Memory B cell (primary cell): ENCODE results near the gene EFNB1.

Source experiments
- ATAC-seq: fragments of 150-1000 bp; cut with Tn5 transposase; 2 replicates; pipeline ENCODE4 v1.10.0; 2021; ENCODE audit warnings: low read depth, mild to moderate bottlenecking, moderate library complexity
- DNase-seq, 2 donors: peaks; one replicate each; pipeline ENCODE4 v3.0.0; 2022; ENCODE audit warnings: low spot score in 2 of 2
- H3K27ac Mint-ChIP-seq: one replicate; pipeline ENCODE4 v1.8.0; 2022; ENCODE audit warnings: mild to moderate bottlenecking, moderate library complexity, mixed read lengths
- H3K27me3 Mint-ChIP-seq: one replicate; pipeline ENCODE4 v1.8.0; 2022; ENCODE audit warnings: mixed read lengths
- H3K36me3 Mint-ChIP-seq: one replicate; pipeline ENCODE4 v1.8.0; 2022; ENCODE audit warnings: mild to moderate bottlenecking, mixed read lengths
- H3K4me1 Mint-ChIP-seq: one replicate; pipeline ENCODE4 v1.8.0; 2022; ENCODE audit warnings: mixed read lengths
- H3K4me3 Mint-ChIP-seq: one replicate; pipeline ENCODE4 v1.8.0; 2022; ENCODE audit warnings: mild to moderate bottlenecking, moderate library complexity, mixed read lengths
- H3K9me3 Mint-ChIP-seq: one replicate; pipeline ENCODE4 v1.8.0; 2022; ENCODE audit warnings: mixed read lengths

The EFNB1 gene

DNA sequence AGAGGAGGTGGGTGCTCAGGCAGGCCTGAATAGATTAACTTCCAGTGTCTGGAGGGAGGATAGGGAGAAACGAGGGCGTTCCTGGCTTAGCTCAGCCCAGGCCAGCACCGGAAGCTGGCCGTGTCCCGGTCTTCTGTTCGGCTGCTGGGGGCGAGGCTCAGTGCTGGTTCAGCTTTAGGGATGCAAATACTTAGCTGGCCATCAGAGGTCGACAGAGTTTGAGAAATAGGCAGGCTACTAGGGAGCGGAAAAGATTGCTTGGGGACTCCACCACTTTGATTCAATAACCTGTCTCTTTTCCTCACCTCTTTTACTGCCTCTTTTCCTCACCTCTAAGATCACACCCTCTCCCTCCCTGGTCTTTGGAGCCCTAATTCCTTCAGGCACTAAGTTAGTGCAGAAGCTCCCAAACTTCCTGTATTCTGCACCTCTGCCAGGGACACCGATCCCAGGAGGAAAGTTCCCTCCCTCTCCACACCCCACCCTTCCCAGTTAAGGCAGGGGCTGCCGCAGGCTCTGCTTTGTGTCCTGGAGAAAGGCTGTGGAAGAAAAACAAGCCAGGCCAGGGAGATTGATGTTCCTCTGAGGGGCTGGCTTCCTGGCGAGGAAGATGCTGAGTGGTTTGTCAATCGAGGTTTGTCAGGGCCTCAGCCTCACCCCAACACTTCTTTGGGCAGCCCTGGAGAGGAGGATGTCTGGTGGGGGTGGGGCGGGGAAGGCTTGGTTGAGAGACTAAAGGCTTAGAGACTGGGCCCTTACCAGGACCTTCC, 6.0 kb upstream of the EFNB1 start:
- DNase-seq = no peak

DNA sequence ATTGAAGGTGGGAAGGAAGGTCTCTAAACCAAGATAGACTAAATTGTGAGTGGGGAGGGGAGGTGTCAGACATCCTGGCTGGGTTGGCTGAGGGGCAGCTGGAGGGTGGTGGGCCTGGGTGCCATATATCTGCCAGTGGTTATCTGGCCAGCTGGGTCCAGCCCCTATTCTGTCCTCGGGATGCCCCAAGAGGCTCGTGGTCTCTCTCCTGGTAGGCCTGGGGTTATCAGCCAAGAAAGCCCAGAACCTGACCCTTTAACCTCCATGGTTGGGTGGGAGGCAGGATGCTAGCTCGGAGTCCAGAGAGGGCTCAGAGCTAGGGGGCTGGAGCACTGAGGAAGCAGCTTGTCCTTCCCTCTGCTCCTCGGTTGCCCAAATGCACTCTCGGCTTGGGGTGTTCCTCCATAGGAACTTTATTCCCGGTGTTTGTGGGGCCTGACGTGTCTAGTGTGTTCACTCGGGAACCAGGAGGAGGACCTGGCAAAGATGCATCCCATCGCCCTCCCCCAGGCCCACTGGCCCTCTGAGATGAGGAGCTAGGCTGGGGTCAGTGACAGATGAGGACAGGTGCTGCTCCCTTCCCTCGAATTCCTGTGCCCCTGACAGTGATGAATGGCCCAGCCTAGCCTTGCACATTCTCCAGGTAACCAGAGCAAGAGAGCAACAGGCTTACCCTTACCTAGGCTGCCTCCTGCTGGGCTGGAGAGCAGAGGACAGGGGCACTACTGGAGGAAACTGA, 5.2 kb upstream of the EFNB1 start:
- no peaks in the 10 kb centered on the region for H3K9me3 Mint-ChIP-seq
- H3K4me3 Mint-ChIP-seq = no peak overlapping the region
- H3K27me3 Mint-ChIP-seq = no peaks in the 10 kb centered on the region
- peaks cover 9% of the 10 kb centered on the region for H3K4me1 Mint-ChIP-seq
- H3K27ac Mint-ChIP-seq = no peak overlapping the region
- no peak for DNase-seq
- H3K36me3 Mint-ChIP-seq = no peaks in the 10 kb centered on the region
- ATAC-seq = no peak

More for the DNA sequence above, 6.0 kb upstream of the EFNB1 start:
- ATAC-seq = peak; percentile 34
- peaks cover 5% of the 10 kb centered on the region for H3K4me1 Mint-ChIP-seq
- H3K4me3 Mint-ChIP-seq = no peak overlapping the region
- no peaks in the 10 kb centered on the region for H3K27me3 Mint-ChIP-seq
- no peaks in the 10 kb centered on the region for H3K9me3 Mint-ChIP-seq
- H3K36me3 Mint-ChIP-seq = no peaks in the 10 kb centered on the region
- no peak overlapping the region for H3K27ac Mint-ChIP-seq

GRCh38 chrX:68824152-68824433, 4.7 kb upstream of the EFNB1 start:
- Mint-ChIP-seq H3K9me3 (no peaks in the 10 kb centered on the region), H3K4me3 (no peak overlapping the region), H3K4me1 (peaks cover 12% of the 10 kb centered on the region), H3K27ac (no peak overlapping the region), H3K27me3 (no peaks in the 10 kb centered on the region), H3K36me3 (no peaks in the 10 kb centered on the region)
- no peak for DNase-seq
- ATAC-seq = no peak

DNA sequence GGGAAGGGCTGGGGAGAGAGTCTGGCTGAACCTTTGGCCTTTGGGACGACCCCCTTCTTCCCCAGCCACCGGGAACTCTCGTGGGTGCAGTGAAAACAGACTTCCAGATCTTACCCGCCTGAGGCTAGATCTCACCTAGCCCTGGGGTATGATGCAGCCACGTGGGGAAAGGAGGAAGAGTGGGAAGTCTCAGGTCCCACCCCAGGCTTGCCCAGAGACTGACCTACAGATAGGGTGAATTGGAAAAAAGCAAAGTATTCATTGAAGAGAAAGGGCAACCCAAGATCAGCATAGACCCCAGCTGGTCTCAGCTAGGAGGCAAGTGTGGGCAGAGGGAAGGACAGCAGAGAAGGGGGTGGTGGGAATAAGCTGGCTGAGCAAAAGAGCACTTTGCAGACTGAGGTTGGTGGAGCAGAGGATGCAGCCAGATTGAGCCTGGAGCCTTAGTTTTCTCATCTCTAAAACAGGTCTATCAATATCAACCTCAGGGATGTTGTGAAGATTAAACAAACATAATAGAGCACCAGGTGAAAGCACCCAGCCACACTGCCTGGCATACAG, 4.2 kb upstream of the EFNB1 start:
- H3K36me3 Mint-ChIP-seq = no peaks in the 10 kb centered on the region
- ATAC-seq (no peak), DNase-seq (no peak)
- no peaks in the 10 kb centered on the region for H3K27me3 Mint-ChIP-seq
- H3K27ac Mint-ChIP-seq = no peak overlapping the region
- no peaks in the 10 kb centered on the region for H3K9me3 Mint-ChIP-seq
- no peak overlapping the region for H3K4me3 Mint-ChIP-seq
- H3K4me1 Mint-ChIP-seq = peaks cover 12% of the 10 kb centered on the region

DNA sequence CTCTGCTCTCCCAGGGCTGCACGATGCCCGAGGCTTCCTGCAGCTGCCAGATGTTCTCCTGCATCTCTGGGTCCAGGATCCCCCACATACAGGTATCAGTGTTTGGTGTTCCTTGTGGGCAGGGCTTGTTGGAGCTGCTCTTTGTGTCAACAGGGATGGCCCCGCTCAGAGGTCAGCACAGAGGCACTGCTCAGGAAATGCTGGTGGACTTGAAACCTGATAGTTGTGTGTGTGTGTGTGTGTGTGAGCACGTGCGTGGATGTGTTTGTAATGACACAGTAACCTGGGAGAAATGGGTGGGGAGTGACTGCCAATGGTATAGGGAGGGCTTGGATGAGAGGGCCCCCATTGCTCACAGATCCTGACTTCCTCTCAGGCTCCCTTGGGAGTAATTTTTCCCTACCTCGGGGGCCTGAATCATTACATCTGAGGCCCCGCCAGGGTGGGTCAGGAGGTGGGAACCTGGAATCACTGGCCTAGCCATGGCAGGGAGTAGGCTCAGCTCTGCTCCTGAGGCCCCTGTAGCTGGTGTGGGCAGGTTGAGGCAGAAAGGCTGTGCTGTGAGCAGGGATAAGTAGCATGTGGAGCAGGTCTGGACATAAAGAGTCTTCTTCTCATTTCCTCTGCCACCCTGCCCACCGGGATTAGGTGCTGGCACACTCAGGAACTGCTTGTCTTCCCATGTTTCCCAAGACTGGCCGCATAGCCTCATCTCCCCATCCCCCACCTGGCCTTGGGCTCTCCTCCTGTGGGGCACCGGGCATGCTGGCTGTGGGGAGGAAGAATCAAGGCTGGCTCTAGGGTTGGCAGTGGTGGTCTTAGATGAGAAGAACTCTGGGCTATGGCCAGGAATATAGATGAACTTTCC, 2.5 kb upstream of the EFNB1 start:
- ATAC-seq = no peak
- H3K36me3 Mint-ChIP-seq = no peaks in the 10 kb centered on the region
- peaks cover 18% of the 10 kb centered on the region for H3K4me1 Mint-ChIP-seq
- no peak for DNase-seq
- peak overlapping the region; percentile 21 for H3K4me3 Mint-ChIP-seq
- no peaks in the 10 kb centered on the region for H3K9me3 Mint-ChIP-seq
- H3K27me3 Mint-ChIP-seq = no peaks in the 10 kb centered on the region
- no peak overlapping the region for H3K27ac Mint-ChIP-seq

DNA sequence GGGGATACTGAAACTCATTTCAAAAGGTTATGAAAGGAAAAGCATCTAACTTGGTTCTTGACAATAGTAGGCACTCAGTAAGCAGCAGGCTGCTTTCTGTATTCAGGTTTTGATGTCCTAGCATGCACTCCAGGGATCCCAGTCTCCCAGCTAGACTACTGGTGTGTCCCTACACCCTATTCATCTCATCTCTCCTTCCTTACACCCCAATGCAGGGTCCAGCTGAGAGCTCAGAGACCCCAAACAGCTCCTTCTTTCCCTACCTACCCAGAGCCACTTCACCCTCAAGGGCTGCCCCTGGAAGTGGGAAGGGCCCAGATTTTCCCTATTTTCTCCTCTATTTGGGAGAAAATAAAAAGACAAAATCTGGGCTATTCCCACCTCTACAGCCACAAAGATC, 1.6 kb upstream of the EFNB1 start:
- no peak for DNase-seq

DNA sequence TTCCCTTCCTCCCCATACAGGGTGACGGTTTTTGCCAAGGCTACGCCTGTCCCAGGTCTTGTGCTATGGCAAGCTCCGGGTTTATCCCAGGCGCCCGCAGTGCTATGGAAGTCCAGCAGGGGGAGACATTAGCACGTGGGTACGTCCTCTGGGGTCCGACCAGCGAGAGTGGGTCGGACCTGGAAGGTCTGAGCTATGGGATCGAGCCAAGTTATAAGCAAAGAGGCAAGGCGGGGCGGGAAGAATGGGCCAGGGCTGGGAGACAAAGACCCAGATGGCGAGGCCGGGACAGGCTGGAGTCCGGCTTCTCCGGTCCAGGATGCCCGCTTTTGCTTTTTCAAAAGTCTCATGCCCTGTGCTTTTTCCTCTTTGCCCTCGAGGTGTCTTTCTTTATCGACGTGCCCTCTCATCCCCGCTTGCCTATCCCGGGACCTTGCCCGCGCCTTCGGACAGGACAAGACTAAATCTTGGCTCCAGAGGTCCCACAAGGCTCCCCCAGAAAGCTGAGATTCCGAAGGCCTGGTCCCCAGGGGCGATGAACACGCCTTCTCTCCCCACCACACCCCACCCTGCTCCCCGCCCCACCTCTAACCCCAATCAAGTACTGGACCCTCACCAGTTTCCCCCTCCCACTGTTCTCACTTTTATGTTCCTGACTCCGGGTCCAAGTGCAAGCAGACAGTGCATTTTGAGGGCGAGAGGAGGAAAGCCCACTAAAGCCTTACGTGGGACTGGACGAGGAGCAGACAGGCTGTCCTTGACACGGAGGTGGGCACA, 785 bp upstream of the EFNB1 start:
- Mint-ChIP-seq H3K9me3 (no peaks in the 10 kb centered on the region), H3K27ac (peak overlapping the region; percentile 78), H3K4me3 (peak overlapping the region; percentile 95), H3K36me3 (no peaks in the 10 kb centered on the region), H3K27me3 (no peaks in the 10 kb centered on the region), H3K4me1 (peaks cover 22% of the 10 kb centered on the region)
- ATAC-seq (peak; percentile 41), DNase-seq (peak; percentile 69 to 77)

More for the DNA sequence above, 1.6 kb upstream of the EFNB1 start:
- H3K27me3 Mint-ChIP-seq = no peaks in the 10 kb centered on the region
- peak overlapping the region; percentile 95 for H3K4me3 Mint-ChIP-seq
- no peak overlapping the region for H3K27ac Mint-ChIP-seq
- H3K9me3 Mint-ChIP-seq = no peaks in the 10 kb centered on the region
- H3K4me1 Mint-ChIP-seq = peaks cover 24% of the 10 kb centered on the region
- ATAC-seq = no peak
- no peaks in the 10 kb centered on the region for H3K36me3 Mint-ChIP-seq

DNA sequence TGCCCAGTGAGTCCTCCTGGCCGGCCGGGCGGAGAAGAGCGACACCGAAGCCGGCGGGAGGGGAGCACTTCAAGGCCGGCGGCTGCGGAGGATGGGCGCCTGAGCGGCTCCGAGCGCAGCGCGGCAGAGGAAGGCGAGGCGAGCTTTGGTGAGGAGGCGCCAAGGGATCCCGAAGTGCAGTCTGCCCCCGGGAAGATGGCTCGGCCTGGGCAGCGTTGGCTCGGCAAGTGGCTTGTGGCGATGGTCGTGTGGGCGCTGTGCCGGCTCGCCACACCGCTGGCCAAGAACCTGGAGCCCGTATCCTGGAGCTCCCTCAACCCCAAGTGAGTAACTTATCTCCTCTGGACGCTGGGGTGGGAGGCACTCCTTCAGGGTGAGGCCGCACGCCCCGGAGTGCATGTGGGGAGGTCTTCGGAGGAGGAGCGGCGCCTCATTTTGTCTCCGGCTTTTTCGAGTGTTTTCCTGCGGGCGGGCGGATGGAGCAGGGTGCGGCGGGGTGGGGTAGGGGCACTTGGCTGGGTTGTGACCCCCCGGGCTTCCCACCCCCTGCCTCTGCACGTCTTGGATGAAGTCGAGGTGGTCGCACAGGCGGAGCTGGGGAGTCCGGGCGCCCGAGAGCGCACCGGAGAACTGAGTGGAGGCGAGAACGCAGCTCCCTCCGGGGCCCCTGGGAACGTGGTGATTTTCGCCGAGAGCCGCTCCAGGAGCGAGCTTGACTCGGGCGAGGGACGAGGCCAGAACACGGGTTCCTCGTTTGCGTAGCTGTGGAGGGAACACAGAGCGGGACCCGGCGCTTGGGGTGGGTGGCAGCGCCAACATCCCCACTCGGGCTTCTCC, 979 bp downstream of the EFNB1 start:
- DNase-seq = peak in 1 of 2 donors; percentile 15
- ATAC-seq = no peak
- H3K27ac Mint-ChIP-seq = no peak overlapping the region
- H3K27me3 Mint-ChIP-seq = no peaks in the 10 kb centered on the region
- peak overlapping the region; percentile 95 for H3K4me3 Mint-ChIP-seq
- H3K4me1 Mint-ChIP-seq = peaks cover 22% of the 10 kb centered on the region
- no peaks in the 10 kb centered on the region for H3K9me3 Mint-ChIP-seq
- H3K36me3 Mint-ChIP-seq = no peaks in the 10 kb centered on the region

- H3K27me3 Mint-ChIP-seq = no peaks in the 10 kb centered on the region
- DNase-seq = no peak
- peak overlapping the region; percentile 95 for H3K4me3 Mint-ChIP-seq
- H3K36me3 Mint-ChIP-seq = no peaks in the 10 kb centered on the region
- H3K4me1 Mint-ChIP-seq = peaks cover 22% of the 10 kb centered on the region
- H3K9me3 Mint-ChIP-seq = no peaks in the 10 kb centered on the region
- ATAC-seq = no peak
- no peak overlapping the region for H3K27ac Mint-ChIP-seq
Observed at GRCh38 chrX:68830419-68831404, 1.9 kb downstream of the EFNB1 start.

DNA sequence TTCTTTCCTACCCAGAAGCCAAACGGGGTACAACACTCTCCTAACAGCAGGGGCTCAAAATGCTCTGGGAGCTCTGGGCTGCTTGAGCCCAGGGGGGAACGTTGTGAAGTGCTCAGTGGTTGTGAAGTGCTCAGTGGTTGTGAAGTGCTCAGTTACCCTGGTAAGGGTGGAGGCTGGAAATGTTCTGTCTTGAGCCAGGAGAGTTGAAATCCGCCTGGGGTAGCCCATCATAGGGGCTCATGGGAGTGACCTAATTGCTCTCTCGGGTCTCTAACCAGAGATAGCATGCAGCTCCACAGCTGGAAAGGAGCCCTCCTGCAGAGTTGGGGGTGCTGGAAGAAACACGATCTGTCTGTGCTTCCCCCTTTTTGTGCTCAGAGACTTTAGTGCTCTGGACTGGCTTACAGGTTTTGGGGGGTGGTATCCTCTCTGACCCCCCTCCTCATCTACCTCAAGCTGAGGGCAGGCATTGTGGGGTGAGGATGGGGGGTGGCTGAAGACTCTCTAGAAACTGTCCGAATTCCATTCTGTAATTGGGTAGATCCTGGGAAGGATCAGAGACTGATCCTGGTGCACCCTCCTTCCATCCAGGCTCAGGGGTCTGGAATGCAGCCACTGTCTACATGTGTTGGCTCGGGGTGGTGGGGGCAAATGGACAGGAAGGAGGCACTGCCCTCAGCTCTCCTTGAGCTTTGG, 2.7 kb downstream of the EFNB1 start:
- ATAC-seq (no peak), DNase-seq (no peak)
- peak overlapping the region; percentile 76 for H3K27ac Mint-ChIP-seq
- H3K4me1 Mint-ChIP-seq = peaks cover 22% of the 10 kb centered on the region
- no peaks in the 10 kb centered on the region for H3K27me3 Mint-ChIP-seq
- no peaks in the 10 kb centered on the region for H3K36me3 Mint-ChIP-seq
- H3K9me3 Mint-ChIP-seq = no peaks in the 10 kb centered on the region
- peak overlapping the region; percentile 11 for H3K4me3 Mint-ChIP-seq

GRCh38 chrX:68832101-68832416, 3.2 kb downstream of the EFNB1 start:
- Mint-ChIP-seq H3K9me3 (no peaks in the 10 kb centered on the region), H3K36me3 (peaks cover 3% of the 10 kb centered on the region), H3K4me1 (peaks cover 27% of the 10 kb centered on the region), H3K27ac (peak overlapping the region; percentile 76), H3K4me3 (peak overlapping the region; percentile 52), H3K27me3 (no peaks in the 10 kb centered on the region)
- ATAC-seq = no peak
- no peak for DNase-seq
